Sigmoid colon (tissue), 7 donors: Measurements from ENCODE around the gene CDK6. TPM values are rescaled to one million over a fixed set of nuclear protein-coding genes. Genes with fewer than 3 reads are reported as not detected.

ENCODE experiments used
- DNase-seq: peaks from one replicate; pipeline ENCODE4 v3.0.0-alpha.2; 2019
- H3K27ac ChIP-seq, 4 donors: fragments of 200-600 bp; sonication (generic); one replicate each; pipeline ENCODE4 v1.5.1; 2016 to 2019; ENCODE audit warnings: mild to moderate bottlenecking in 1 of 4
- H3K27me3 ChIP-seq, 3 donors: fragments of 200-600 bp; sonication (generic); one replicate each; pipeline ENCODE4 v1.5.1; 2019; ENCODE audit warnings: mild to moderate bottlenecking in 1 of 3
- H3K36me3 ChIP-seq, 4 donors: fragments of 200-600 bp; sonication (generic); one replicate each; pipeline ENCODE4 v1.5.1; 2016 to 2019
- H3K4me1 ChIP-seq, 4 donors: fragments of 200-600 bp; sonication (generic); one replicate each; pipeline ENCODE4 v1.5.1; 2017 to 2019
- H3K4me3 ChIP-seq, 4 donors: fragments of 200-600 bp; sonication (generic); one replicate each; pipeline ENCODE4 v1.5.1; 2017 to 2019; ENCODE audit warnings: mild to moderate bottlenecking in 2 of 4, moderate library complexity in 1 of 4
- H3K9me3 ChIP-seq, 4 donors: fragments of 200-600 bp in 3 of 4; sonication (generic) in 3 of 4; one replicate each; pipeline versions ENCODE4 v1.5.1 to v1.6.1; 2013 to 2019
- CTCF ChIP-seq, 4 experiments: fragments of 450-650 bp in 3 of 4; fragments of 200-600 bp in 1 of 4; IDR thresholded peaks; one replicate each; pipeline ENCODE4 v1.5.1; 2016 to 2019; ENCODE audit warnings: antibody characterized with exemption in 4 of 4, mild to moderate bottlenecking in 3 of 4, moderate library complexity in 2 of 4
- EP300 ChIP-seq, 4 donors: sonication (generic); formaldehyde crosslinking; IDR thresholded peaks; one replicate each; pipeline ENCODE4 v1.6.1; 2017; ENCODE audit warnings: antibody characterized with exemption in 4 of 4
- POLR2A ChIP-seq, 2 donors: fragments of 450-650 bp; IDR thresholded peaks; one replicate each; pipeline ENCODE4 v1.6.1; 2016; ENCODE audit warnings: antibody characterized with exemption in 2 of 2, mild to moderate bottlenecking in 2 of 2, moderate library complexity in 2 of 2
- POLR2AphosphoS5 ChIP-seq, 4 donors: sonication (generic); formaldehyde crosslinking; IDR thresholded peaks; one replicate each; pipeline ENCODE4 v1.6.1; 2017; ENCODE audit warnings: antibody characterized with exemption in 4 of 4
- WGBS, 2 donors: extraction: QIAGEN DNeasy Blood & Tissue Kit; methylation state at CpG; one replicate each; pipeline ENCODE4 v1.1.7; 2013; 5-methylcytosine and 5-hydroxymethylcytosine counted together
- intact Hi-C: fragments of 100-400 bp; cut with DNase I; formaldehyde crosslinking; loops from one replicate; pipeline ENCODE4 v1.15.1; 2023
- polyA plus RNA-seq, 3 donors: library from polyadenylated mRNA; stranded (reverse); fragments of 200-250 nt; gene quantifications; one replicate each; pipeline ENCODE4 v1.2.3, GENCODE V29; 2013
- total RNA-seq, 4 donors: library from RNA; depleted of rRNA; stranded (reverse); fragments of >200 nt; gene quantifications; one replicate each; pipeline ENCODE4 v1.1.0, GENCODE V29; 2016
- donor health status: healthy with polysubstance abuse.
- donor health status: Bipolar disorder and iron deficiency.
- donor health status: healthy.

CDK6 gene
- total and polyA plus RNA-seq, 7 donors: 2.4 to 25.8 (median 13.3) TPM

GRCh38 chr7:92830532-92831110 lies 5.8 kb downstream of the CDK6 start:
- intact Hi-C loops: loop anchor here (5.0 kb wide), 1 partner anchor 303 kb away; the partner anchor contains the start of genes PEX1 and RBM48
- Histone ChIP-seq H3K36me3 (no peaks in the 10 kb centered on the region), H3K27ac (peak overlapping the region in 3 of 4 donors; percentile 92 to 97 (median 94)), H3K9me3 (no peaks in the 10 kb centered on the region), H3K27me3 (no peaks in the 10 kb centered on the region), H3K4me1 (peaks cover 0 to 54% (median 40%) of the 10 kb centered on the region in 4 donors), H3K4me3 (no peak overlapping the region)
- 15 to 34% methylated on average over 6 of the region's 6 CpGs for WGBS, 2 donors
- TF ChIP-seq POLR2A (IDR thresholded peaks at IDR 0.05): no peak
- no peak for TF ChIP-seq POLR2AphosphoS5 (IDR thresholded peaks at IDR 0.05)
- no peak for TF ChIP-seq EP300 (IDR thresholded peaks at IDR 0.05)
- no peak for TF ChIP-seq CTCF (IDR thresholded peaks at IDR 0.05)
- DNase-seq: no peak

GRCh38 chr7:92830027-92830426 lies 6.3 kb downstream of the CDK6 start:
- WGBS, 2 donors: 21 to 76% methylated on average over 1 of the region's 1 CpG
- H3K27ac ChIP-seq: peak overlapping the region in 3 of 4 donors; percentile 92 to 97 (median 94)
- no peak overlapping the region for H3K4me3 ChIP-seq
- DNase-seq: no peak
- no peaks in the 10 kb centered on the region for H3K9me3 ChIP-seq
- no peaks in the 10 kb centered on the region for H3K36me3 ChIP-seq
- intact Hi-C loops: loop anchor here (5.0 kb wide), 1 partner anchor 303 kb away; the partner anchor contains the start of genes PEX1 and RBM48
- TF ChIP-seq POLR2AphosphoS5 (IDR thresholded peaks at IDR 0.05) (no peak), POLR2A (IDR thresholded peaks at IDR 0.05) (no peak), CTCF (IDR thresholded peaks at IDR 0.05) (no peak), EP300 (IDR thresholded peaks at IDR 0.05) (no peak)
- H3K27me3 ChIP-seq: no peaks in the 10 kb centered on the region
- H3K4me1 ChIP-seq: peaks cover 0 to 56% (median 40%) of the 10 kb centered on the region in 4 donors

DNA sequence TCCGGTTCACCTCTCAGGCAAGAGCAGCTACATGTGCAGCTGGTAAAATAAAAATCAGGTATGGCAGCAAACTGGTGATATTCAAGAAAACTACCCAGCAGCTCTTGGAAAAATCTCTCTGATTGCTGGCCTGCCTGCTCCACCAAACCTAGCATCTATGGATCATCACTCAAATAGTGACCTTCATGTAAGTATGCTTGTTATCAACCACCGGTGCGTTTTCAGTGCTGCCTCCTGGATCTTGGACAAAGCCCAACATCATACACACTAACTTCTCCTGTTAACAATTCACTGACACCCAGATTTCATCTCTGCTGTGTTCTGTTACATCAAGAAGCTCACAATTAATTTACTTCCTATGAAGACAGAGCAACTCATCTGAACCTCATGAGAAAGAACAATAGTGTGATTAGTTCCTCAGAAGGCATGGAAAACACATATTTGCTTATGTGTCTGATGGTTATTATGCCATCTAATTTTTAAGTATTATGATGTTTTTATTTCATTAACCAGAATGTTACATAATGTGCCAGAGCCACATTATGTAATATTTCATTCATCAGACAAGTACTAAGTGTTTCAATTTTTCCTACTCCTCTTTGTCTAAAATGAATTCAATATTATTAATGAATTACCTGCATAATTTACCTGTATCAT lies 8.8 kb downstream of the CDK6 start:
- Histone ChIP-seq H3K4me1 (peaks cover 0 to 69% (median 41%) of the 10 kb centered on the region in 4 donors), H3K27me3 (no peaks in the 10 kb centered on the region), H3K36me3 (no peaks in the 10 kb centered on the region), H3K4me3 (no peak overlapping the region), H3K27ac (no peak overlapping the region), H3K9me3 (no peaks in the 10 kb centered on the region)
- DNase-seq: no peak
- intact Hi-C loops: no loop called here
- 23 to 44% methylated on average over 3 of the region's 3 CpGs for WGBS, 2 donors
- TF ChIP-seq CTCF (IDR thresholded peaks at IDR 0.05) (no peak), EP300 (IDR thresholded peaks at IDR 0.05) (no peak), POLR2AphosphoS5 (IDR thresholded peaks at IDR 0.05) (no peak), POLR2A (IDR thresholded peaks at IDR 0.05) (no peak)

- Histone ChIP-seq H3K27me3 (no peaks in the 10 kb centered on the region), H3K4me1 (peaks cover 0 to 60% (median 32%) of the 10 kb centered on the region in 4 donors), H3K27ac (no peak overlapping the region), H3K4me3 (no peak overlapping the region), H3K9me3 (no peaks in the 10 kb centered on the region), H3K36me3 (no peaks in the 10 kb centered on the region)
- DNase-seq: no peak
- TF ChIP-seq EP300 (IDR thresholded peaks at IDR 0.05): no peak
- 19 to 52% methylated on average over 3 of the region's 3 CpGs for WGBS, 2 donors
- intact Hi-C loops: no loop called here
Measured at GRCh38 chr7:92826258-92826938, 10.0 kb downstream of the CDK6 start.

GRCh38 chr7:92824901-92825480 lies 11.4 kb downstream of the CDK6 start:
- intact Hi-C loops: no loop called here
- Histone ChIP-seq H3K27ac (no peak overlapping the region), H3K4me3 (no peak overlapping the region), H3K27me3 (no peaks in the 10 kb centered on the region), H3K4me1 (peaks cover 0 to 60% (median 22%) of the 10 kb centered on the region in 4 donors), H3K36me3 (no peaks in the 10 kb centered on the region), H3K9me3 (no peaks in the 10 kb centered on the region)
- no peak for DNase-seq
- TF ChIP-seq EP300 (IDR thresholded peaks at IDR 0.05): no peak
- TF ChIP-seq POLR2AphosphoS5 (IDR thresholded peaks at IDR 0.05): no peak
- TF ChIP-seq POLR2A (IDR thresholded peaks at IDR 0.05): no peak
- no peak for TF ChIP-seq CTCF (IDR thresholded peaks at IDR 0.05)
- WGBS, 2 donors: 46 to 80% methylated on average over 3 of the region's 3 CpGs
